ENCODE data around the gene MRPL24. TPM values are rescaled to one million over a fixed set of nuclear protein-coding genes. Genes with fewer than 3 reads are reported as not detected.
A peak's percentile ranks its signal among the peaks of the same experiment; 100 is the strongest.

Gene MRPL24
- polyA plus RNA-seq, 1 experiment = 65.5 TPM

DNA sequence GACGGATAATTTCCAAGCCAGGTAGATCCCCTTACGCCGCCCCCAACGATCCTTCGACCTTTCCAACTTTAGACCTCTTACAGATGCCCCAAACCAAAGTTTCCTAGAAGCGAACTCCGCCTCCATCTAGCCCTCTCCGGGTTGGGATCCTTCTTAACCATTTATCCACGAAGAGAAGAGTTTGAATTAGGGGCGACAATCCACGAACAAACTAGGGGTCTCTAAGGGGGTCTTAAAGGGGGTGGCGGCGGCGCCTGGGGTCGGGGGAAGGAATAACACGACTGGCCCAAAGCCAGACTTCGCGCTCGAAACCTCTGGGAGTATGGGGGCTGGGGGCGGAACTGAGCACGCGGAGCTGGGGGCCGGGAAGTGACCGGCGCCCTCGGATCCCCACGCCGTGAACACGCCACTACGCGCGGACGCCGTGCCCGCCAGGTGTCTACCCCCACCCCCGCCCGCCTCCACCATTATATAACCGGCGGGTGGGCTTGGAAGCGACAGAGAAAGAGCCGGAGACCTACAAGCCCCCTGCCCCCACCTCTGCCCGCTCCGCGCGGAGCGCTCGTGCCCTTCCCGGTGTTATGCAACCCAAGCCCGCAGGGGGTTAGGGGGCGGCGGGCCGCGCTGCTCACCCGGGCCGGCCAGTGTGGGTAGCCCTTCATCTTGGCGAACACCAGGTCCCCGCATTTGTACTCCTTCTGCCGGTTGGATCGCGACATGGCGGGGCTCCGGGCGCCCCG is 10.0 kb upstream of the MRPL24 start:
- CTCF ChIA-PET = interaction anchor here (0.7 to 1.9 kb wide), 3 partner anchors 25 to 140 kb away, joined by 4 to 10 read pairs (median 4); no protein-coding TSS in a partner anchor
- Histone ChIP-seq H3K27me3 (ENCODE audit: control insufficient read depth, insufficient read depth, low read length) (no peaks in the 10 kb centered on the region), H3K9me3 (ENCODE audit: control insufficient read depth, insufficient read depth, low read length) (peaks cover 5% of the 10 kb centered on the region; the same call in 1 of the 2 replicates), H3K4me3 (ENCODE audit: low read depth, low read length) (peak overlapping the region; percentile 94), H3K27ac (ENCODE audit: low read depth, low read length) (peak overlapping the region; percentile 73)
- DNase-seq (ENCODE audit: low read depth, low spot score) = no peak
- TF ChIP-seq, protein P1, sequence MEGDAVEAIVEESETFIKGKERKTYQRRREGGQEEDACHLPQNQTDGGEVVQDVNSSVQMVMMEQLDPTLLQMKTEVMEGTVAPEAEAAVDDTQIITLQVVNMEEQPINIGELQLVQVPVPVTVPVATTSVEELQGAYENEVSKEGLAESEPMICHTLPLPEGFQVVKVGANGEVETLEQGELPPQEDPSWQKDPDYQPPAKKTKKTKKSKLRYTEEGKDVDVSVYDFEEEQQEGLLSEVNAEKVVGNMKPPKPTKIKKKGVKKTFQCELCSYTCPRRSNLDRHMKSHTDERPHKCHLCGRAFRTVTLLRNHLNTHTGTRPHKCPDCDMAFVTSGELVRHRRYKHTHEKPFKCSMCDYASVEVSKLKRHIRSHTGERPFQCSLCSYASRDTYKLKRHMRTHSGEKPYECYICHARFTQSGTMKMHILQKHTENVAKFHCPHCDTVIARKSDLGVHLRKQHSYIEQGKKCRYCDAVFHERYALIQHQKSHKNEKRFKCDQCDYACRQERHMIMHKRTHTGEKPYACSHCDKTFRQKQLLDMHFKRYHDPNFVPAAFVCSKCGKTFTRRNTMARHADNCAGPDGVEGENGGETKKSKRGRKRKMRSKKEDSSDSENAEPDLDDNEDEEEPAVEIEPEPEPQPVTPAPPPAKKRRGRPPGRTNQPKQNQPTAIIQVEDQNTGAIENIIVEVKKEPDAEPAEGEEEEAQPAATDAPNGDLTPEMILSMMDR (IDR thresholded peaks at IDR 0.05; ENCODE audit: low read depth, low read length) = no peak
- POLR2A ChIA-PET = interaction anchor here (0.6 to 3.2 kb wide), 6 partner anchors 9 to 109 kb away, joined by 3 to 26 read pairs (median 12); partner anchors contain the start of genes ISG20L2, METTL25B, MRPL24 and PRCC

DNA sequence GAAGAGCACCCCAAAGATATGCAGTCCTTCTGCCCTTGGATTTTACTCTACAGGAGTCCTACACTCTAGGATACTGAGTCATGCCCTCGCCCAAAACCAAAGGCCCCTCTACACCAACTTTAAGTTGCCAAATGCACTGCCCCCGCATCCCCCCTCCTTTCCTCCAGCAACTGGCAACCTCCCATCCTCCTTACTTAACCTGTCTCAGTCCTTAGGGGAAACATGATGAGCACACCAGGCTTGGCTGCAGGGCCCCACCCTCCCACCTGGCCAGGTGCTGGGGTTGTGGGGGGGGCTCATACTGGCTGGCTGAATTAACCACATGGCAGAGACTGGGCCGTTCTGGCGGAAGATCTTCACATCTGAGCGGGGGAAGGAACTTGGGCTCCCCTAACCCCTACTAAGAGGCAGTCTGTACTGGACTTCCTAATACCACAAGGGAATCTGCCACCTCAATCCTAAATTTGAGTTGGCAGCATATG is 9.3 kb upstream of the MRPL24 start:
- POLR2A ChIA-PET = interaction anchor here (2.3 to 3.2 kb wide), 2 partner anchors 16 to 22 kb away, joined by 20 to 24 read pairs; partner anchors contain the start of genes ISG20L2, METTL25B and PRCC
- peak overlapping the region; percentile 94 for H3K4me3 ChIP-seq (ENCODE audit: low read depth, low read length)
- peaks cover 5% of the 10 kb centered on the region; the same call in 1 of the 2 replicates for H3K9me3 ChIP-seq (ENCODE audit: control insufficient read depth, insufficient read depth, low read length)
- CTCF ChIA-PET = interaction anchor here (0.7 kb wide), 1 partner anchor 59 kb away, joined by 4 read pairs; no protein-coding TSS in a partner anchor
- TF ChIP-seq, protein P1 (IDR thresholded peaks at IDR 0.05; ENCODE audit: low read depth, low read length) = no peak
- no peak for DNase-seq (ENCODE audit: low read depth, low spot score)
- no peaks in the 10 kb centered on the region for H3K27me3 ChIP-seq (ENCODE audit: control insufficient read depth, insufficient read depth, low read length)
- peak overlapping the region; percentile 96 for H3K27ac ChIP-seq (ENCODE audit: low read depth, low read length)

DNA sequence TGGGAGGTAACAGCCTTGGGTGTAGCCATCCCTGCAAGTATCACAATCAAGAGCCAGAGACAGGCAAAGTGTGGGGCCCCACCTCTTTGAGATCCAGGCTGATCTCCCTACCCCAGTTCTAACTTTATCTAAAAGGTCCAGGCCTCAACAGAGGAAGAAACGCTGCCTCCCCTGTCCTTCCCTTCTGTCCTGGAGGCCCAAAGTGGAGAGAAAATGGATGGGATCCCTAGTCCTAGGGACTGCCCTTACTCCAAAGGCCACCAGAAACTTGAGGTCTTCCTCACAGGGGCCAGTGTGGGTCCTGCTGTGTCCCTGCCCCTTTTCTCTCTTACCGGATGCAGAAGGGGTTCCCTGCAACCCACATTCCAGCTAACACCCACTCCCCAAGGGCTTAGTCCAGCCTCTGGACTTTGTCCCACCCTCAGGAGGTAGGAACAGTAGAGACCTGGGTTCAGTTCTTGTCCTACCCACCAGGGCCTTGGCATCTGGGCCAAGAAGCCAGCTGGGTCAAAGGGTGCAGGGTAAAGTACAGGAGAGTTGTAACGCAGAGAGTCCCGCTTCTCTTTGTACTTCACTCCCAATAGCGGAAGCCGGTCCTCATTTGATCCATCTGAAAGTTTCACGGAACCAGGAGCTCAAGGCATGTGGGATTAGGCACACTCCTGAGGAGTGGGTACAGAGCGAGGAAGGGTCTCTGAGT is 8.7 kb upstream of the MRPL24 start:
- TF ChIP-seq, protein P1 (IDR thresholded peaks at IDR 0.05; ENCODE audit: low read depth, low read length) = no peak
- CTCF ChIA-PET = no interaction called here
- POLR2A ChIA-PET = no interaction called here
- DNase-seq (ENCODE audit: low read depth, low spot score) = no peak
- Histone ChIP-seq H3K27ac (ENCODE audit: low read depth, low read length) (peak overlapping the region; percentile 96), H3K9me3 (ENCODE audit: control insufficient read depth, insufficient read depth, low read length) (peaks cover 5% of the 10 kb centered on the region; the same call in 1 of the 2 replicates), H3K4me3 (ENCODE audit: low read depth, low read length) (peak overlapping the region; percentile 94), H3K27me3 (ENCODE audit: control insufficient read depth, insufficient read depth, low read length) (no peaks in the 10 kb centered on the region)

DNA sequence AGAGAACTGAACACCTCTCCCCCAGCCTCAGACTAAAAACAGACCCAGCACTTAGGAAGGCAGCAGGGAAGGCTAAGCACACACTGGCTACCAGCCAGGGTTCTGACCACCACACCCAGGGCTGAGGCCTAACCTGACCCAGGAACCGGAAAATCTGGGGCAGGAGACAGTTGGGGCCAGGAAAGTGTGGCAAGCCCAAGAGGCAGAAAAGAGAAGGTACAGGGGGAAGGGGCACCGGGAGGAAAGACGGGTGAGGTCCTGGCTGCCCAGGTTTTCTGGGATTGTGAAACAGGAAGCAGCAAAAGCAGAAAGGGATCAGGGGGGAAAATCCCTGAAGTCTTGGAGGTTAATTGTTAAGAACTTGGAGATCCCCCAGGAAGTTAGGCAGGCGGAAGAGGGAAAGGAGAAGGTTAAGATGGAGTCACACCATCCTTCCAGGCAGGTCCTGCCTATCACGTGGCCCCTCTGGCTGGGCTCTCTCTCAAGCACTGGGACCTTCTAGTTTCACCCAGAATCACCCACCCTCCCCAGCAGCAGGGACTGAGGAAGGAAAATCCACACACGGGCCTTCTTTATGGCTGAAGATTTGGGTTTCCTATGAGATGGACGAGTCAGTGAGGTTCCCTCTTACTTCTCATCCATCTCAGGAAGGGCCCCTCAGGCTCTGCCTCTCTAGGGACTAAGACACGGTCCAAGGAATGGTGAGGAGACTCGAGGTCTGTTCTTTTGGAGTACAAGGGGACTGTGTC is 8.0 kb upstream of the MRPL24 start:
- H3K27ac ChIP-seq (ENCODE audit: low read depth, low read length) = peak overlapping the region; percentile 96
- POLR2A ChIA-PET = no interaction called here
- peaks cover 5% of the 10 kb centered on the region; the same call in 1 of the 2 replicates for H3K9me3 ChIP-seq (ENCODE audit: control insufficient read depth, insufficient read depth, low read length)
- CTCF ChIA-PET = interaction anchor here (1.2 to 1.6 kb wide), 3 partner anchors 12 to 111 kb away, joined by 3 to 8 read pairs (median 3); no protein-coding TSS in a partner anchor
- no peak for DNase-seq (ENCODE audit: low read depth, low spot score)
- no peaks in the 10 kb centered on the region for H3K27me3 ChIP-seq (ENCODE audit: control insufficient read depth, insufficient read depth, low read length)
- TF ChIP-seq, protein P1 (IDR thresholded peaks at IDR 0.05; ENCODE audit: low read depth, low read length) = no peak
- peak overlapping the region; percentile 94 for H3K4me3 ChIP-seq (ENCODE audit: low read depth, low read length)

Measured in AG04450 (cell line).